Vagina (tissue), 2 donors: ENCODE results near the gene SCUBE1. TPM values are rescaled to one million over a fixed set of nuclear protein-coding genes. Genes with fewer than 3 reads are reported as not detected.

Experiments
- DNase-seq, 2 donors: peaks; one replicate each; pipeline ENCODE4 v3.0.0-alpha.2; 2017; ENCODE audit errors: extremely low spot score in 2 of 2
- H3K27ac ChIP-seq: fragments of 200-600 bp; sonication (generic); one replicate; pipeline ENCODE4 v1.5.1; 2019
- H3K27me3 ChIP-seq: fragments of 200-600 bp; sonication (generic); one replicate; pipeline ENCODE4 v1.5.1; 2019
- H3K36me3 ChIP-seq, 2 donors: fragments of 200-600 bp; sonication (generic); one replicate each; pipeline ENCODE4 v1.5.1; 2017 to 2019
- H3K4me1 ChIP-seq: fragments of 200-600 bp; sonication (generic); one replicate; pipeline ENCODE4 v1.5.1; 2019
- H3K4me3 ChIP-seq, 2 donors: fragments of 200-600 bp; sonication (generic); 1 replicate in 1 of 2; 2 replicates in 1 of 2; pipeline ENCODE4 v1.5.1; 2016 to 2019
- H3K9me3 ChIP-seq: fragments of 200-600 bp; sonication (generic); one replicate; pipeline ENCODE4 v1.5.1; 2019
- CTCF ChIP-seq, 3 experiments: fragments of 450-650 bp in 2 of 3; fragments of 200-600 bp in 1 of 3; sonication (generic) in 1 of 3; IDR thresholded peaks; one replicate each; pipeline ENCODE4 v1.5.1; 2017 to 2019; ENCODE audit warnings: antibody characterized with exemption in 3 of 3, mild to moderate bottlenecking in 2 of 3, moderate library complexity in 2 of 3
- POLR2A ChIP-seq, 2 donors: fragments of 450-650 bp; IDR thresholded peaks; one replicate each; pipeline ENCODE4 v1.6.1; 2017; ENCODE audit warnings: antibody characterized with exemption in 2 of 2, mild to moderate bottlenecking in 2 of 2, moderate library complexity in 2 of 2
- POLR2AphosphoS5 ChIP-seq, 2 donors: sonication (generic); formaldehyde crosslinking; IDR thresholded peaks; one replicate each; pipeline ENCODE4 v1.9.0; 2017; ENCODE audit warnings: antibody characterized with exemption in 2 of 2, mild to moderate bottlenecking in 2 of 2, low read depth in 1 of 2; ENCODE audit not compliant: insufficient read depth in 1 of 2
- intact Hi-C: fragments of 100-400 bp; cut with DNase I; formaldehyde crosslinking; loops from one replicate; pipeline ENCODE4 v1.15.1; 2023
- total RNA-seq: library from RNA; depleted of rRNA; stranded (reverse); fragments of >200 nt; gene quantifications from one replicate; pipeline ENCODE4 v1.2.3, GENCODE V29; 2016

Gene SCUBE1
- total RNA-seq, 1 donor from 2014 or later: 6.9 TPM

- no peak for DNase-seq
- Histone ChIP-seq H3K27me3 (no peaks in the 10 kb centered on the region), H3K4me3 (no peak overlapping the region), H3K27ac (no peak overlapping the region), H3K36me3 (no peaks in the 10 kb centered on the region), H3K4me1 (no peaks in the 10 kb centered on the region), H3K9me3 (no peaks in the 10 kb centered on the region)
- TF ChIP-seq POLR2A (IDR thresholded peaks at IDR 0.05): no peak
- TF ChIP-seq CTCF (IDR thresholded peaks at IDR 0.05): no peak
- no peak for TF ChIP-seq POLR2AphosphoS5 (IDR thresholded peaks at IDR 0.05; ENCODE audit: insufficient read depth in 1 of 2, low read depth in 1 of 2)
- intact Hi-C loops: loop anchor here (5.0 to 10.0 kb wide), 3 partner anchors 61 to 608 kb away; no protein-coding TSS in a partner anchor
These were observed 66.9 kb downstream of the SCUBE1 start for GRCh38 chr22:43276321-43276720.

- TF ChIP-seq POLR2AphosphoS5 (IDR thresholded peaks at IDR 0.05; ENCODE audit: insufficient read depth in 1 of 2, low read depth in 1 of 2): no peak
- Histone ChIP-seq H3K27me3 (no peaks in the 10 kb centered on the region), H3K4me1 (no peaks in the 10 kb centered on the region), H3K4me3 (no peak overlapping the region), H3K9me3 (no peaks in the 10 kb centered on the region), H3K27ac (no peak overlapping the region), H3K36me3 (no peaks in the 10 kb centered on the region)
- intact Hi-C loops: loop anchor here (5.0 to 10.0 kb wide), 3 partner anchors 62 to 609 kb away; no protein-coding TSS in a partner anchor
- DNase-seq: no peak
These were observed 67.4 kb downstream of the SCUBE1 start for GRCh38 chr22:43275545-43276317.

- intact Hi-C loops: loop anchor here (5.0 to 10.0 kb wide), 3 partner anchors 63 to 610 kb away; no protein-coding TSS in a partner anchor
- Histone ChIP-seq H3K4me3 (no peak overlapping the region), H3K36me3 (no peaks in the 10 kb centered on the region), H3K9me3 (no peaks in the 10 kb centered on the region), H3K27me3 (no peaks in the 10 kb centered on the region), H3K27ac (no peak overlapping the region), H3K4me1 (no peaks in the 10 kb centered on the region)
- TF ChIP-seq POLR2A (IDR thresholded peaks at IDR 0.05) (no peak), CTCF (IDR thresholded peaks at IDR 0.05) (no peak)
- no peak for DNase-seq
These were observed 68.5 kb downstream of the SCUBE1 start for GRCh38 chr22:43274595-43275240.

GRCh38 chr22:43273902-43274484, 69.2 kb downstream of the SCUBE1 start:
- Histone ChIP-seq H3K9me3 (no peaks in the 10 kb centered on the region), H3K4me1 (no peaks in the 10 kb centered on the region), H3K27ac (no peak overlapping the region), H3K4me3 (no peak overlapping the region), H3K27me3 (no peaks in the 10 kb centered on the region), H3K36me3 (no peaks in the 10 kb centered on the region)
- TF ChIP-seq CTCF (IDR thresholded peaks at IDR 0.05): peak; percentile 11 to 73 (median 68)
- TF ChIP-seq POLR2A (IDR thresholded peaks at IDR 0.05): no peak
- intact Hi-C loops: loop anchor here (10.0 kb wide), 1 partner anchor 611 kb away; no protein-coding TSS in a partner anchor
- DNase-seq: no peak

DNA sequence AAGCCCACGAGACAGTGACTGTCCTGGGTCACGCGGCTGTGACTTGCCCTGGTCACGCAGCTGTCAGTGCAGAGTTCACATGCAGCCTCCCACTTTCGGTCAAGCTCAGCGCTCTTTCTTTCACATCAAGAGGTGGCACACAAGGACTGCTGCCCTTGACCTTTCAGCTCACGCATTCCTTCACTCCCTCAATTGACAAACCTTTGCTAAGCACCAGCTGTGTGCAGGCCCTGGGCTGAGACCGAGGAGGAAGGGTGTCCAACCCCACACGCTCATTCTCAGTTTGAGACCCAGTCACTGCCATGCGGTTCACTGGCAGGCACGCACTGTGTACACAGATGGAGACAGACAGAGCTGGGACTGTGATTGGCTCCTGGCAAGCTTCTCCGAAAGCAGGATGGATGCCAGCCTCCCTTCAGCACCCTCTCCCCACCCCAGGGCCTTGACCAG, 70.3 kb downstream of the SCUBE1 start:
- H3K27ac ChIP-seq: no peak overlapping the region
- no peak overlapping the region for H3K4me3 ChIP-seq
- intact Hi-C loops: loop anchor here (10.0 kb wide), 1 partner anchor 612 kb away; no protein-coding TSS in a partner anchor
- no peaks in the 10 kb centered on the region for H3K36me3 ChIP-seq
- no peaks in the 10 kb centered on the region for H3K9me3 ChIP-seq
- no peak for DNase-seq
- no peak for TF ChIP-seq CTCF (IDR thresholded peaks at IDR 0.05)
- TF ChIP-seq POLR2A (IDR thresholded peaks at IDR 0.05): no peak
- TF ChIP-seq POLR2AphosphoS5 (IDR thresholded peaks at IDR 0.05; ENCODE audit: insufficient read depth in 1 of 2, low read depth in 1 of 2): no peak
- H3K4me1 ChIP-seq: no peaks in the 10 kb centered on the region
- no peaks in the 10 kb centered on the region for H3K27me3 ChIP-seq
